Measurements from ENCODE around the gene LRRC8B. TPM values are rescaled to one million over a fixed set of nuclear protein-coding genes. Genes with fewer than 3 reads are reported as not detected.

Gene LRRC8B
- total RNA-seq, 4 donors from 2014 or later = 8.7 to 19.5 (median 9.2) TPM

DNA sequence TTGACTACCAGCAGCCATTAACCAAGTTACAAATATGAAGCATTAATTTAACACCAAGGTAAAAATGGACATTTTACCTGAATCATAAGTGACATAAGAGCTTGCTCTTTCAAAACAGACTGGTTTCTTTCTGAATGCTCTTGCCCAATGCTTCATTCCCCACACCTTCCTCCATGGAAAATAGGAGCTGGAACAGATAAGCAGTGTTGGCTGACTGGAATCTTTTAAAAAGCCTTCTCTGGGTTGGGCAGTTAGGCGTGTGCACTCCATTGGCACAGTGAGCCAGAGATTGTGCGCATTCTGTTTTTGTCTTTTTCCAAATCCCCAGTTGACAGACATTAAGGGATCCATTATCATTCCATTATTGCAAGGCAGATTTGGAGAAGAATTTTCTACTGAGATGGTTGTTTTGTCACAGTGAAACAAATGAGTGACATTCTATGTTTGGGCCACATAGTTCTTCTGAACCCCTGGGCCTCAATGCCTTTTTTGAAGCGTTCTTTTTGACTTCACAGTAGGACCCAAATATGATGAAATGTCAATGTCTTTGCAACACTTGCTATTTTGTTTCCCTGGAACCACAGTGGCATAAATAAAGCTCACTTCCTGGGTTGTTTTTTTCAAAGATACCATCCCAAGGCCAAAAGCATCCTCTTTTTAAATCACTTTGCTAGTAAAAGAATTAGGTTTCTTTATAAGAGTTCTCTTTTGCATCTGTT lies 32.3 kb downstream of the LRRC8B start:
- peak overlapping the region in 3 of 4 donors; percentile 8 to 70 (median 23) for H3K27ac ChIP-seq
- DNase-seq = no peak
- H3K4me3 ChIP-seq = no peak overlapping the region
- TF ChIP-seq, protein P1, sequence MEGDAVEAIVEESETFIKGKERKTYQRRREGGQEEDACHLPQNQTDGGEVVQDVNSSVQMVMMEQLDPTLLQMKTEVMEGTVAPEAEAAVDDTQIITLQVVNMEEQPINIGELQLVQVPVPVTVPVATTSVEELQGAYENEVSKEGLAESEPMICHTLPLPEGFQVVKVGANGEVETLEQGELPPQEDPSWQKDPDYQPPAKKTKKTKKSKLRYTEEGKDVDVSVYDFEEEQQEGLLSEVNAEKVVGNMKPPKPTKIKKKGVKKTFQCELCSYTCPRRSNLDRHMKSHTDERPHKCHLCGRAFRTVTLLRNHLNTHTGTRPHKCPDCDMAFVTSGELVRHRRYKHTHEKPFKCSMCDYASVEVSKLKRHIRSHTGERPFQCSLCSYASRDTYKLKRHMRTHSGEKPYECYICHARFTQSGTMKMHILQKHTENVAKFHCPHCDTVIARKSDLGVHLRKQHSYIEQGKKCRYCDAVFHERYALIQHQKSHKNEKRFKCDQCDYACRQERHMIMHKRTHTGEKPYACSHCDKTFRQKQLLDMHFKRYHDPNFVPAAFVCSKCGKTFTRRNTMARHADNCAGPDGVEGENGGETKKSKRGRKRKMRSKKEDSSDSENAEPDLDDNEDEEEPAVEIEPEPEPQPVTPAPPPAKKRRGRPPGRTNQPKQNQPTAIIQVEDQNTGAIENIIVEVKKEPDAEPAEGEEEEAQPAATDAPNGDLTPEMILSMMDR (IDR thresholded peaks at IDR 0.05) = no peak
- TF ChIP-seq POLR2A (IDR thresholded peaks at IDR 0.05) = no peak
- H3K27me3 ChIP-seq = no peaks in the 10 kb centered on the region
- WGBS, 2 donors = 77 to 86% methylated on average over 3 of the region's 3 CpGs
- H3K36me3 ChIP-seq = peaks cover 0 to 6% (median 0%) of the 10 kb centered on the region in 3 donors
- H3K9me3 ChIP-seq = no peaks in the 10 kb centered on the region
- H3K4me1 ChIP-seq = peaks cover 0 to 34% (median 18%) of the 10 kb centered on the region in 3 donors
- intact Hi-C loops (cut with DNase I) = no loop called here

DNA sequence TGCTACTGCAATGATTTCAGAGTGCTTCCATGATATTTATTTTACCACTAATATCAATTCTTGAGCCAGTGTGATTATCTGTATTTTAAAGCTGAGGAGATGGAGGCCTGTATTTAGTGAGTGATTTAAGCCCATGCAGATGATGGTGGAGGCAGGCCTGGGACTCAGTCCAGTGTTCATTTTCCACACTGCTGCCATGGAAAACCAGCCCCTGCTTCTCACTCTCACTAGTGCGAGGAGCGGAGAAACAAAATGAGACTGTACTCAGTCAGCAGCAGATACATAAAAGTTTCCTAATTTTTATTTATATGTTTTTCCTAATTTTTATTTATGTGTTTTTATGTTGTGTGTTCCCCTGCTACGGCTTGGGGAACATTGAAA lies 32.8 kb downstream of the LRRC8B start:
- TF ChIP-seq, protein P1 (IDR thresholded peaks at IDR 0.05) = no peak
- TF ChIP-seq POLR2A (IDR thresholded peaks at IDR 0.05) = no peak
- Histone ChIP-seq H3K9me3 (no peaks in the 10 kb centered on the region), H3K27me3 (no peaks in the 10 kb centered on the region), H3K4me3 (no peak overlapping the region), H3K36me3 (peaks cover 0 to 6% (median 0%) of the 10 kb centered on the region in 3 donors), H3K27ac (peak overlapping the region in 2 of 4 donors; percentile 11 to 17), H3K4me1 (peaks cover 0 to 28% (median 13%) of the 10 kb centered on the region in 3 donors)
- no peak for DNase-seq
- WGBS, 2 donors = 89 to 91% methylated on average over 3 of the region's 3 CpGs
- intact Hi-C loops (cut with DNase I) = no loop called here

DNA sequence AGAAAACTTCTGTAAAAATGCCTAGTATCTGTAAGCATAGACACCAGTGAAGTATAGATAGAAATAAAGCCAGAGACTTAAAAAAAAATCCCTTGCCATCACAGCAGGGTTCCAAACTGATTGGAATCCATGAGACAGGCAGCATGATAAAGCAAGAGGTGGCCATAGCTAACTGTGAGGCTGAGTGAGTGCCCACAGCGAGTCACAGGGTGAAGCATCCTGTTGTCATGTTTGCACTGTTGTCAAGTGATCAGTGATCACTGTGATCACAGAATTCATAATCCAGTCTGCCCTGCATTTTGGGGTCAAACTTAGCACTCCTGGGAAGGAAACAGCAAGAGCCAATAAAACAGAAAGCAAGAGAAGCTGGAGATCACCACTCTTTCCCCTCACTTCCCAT lies 33.3 kb downstream of the LRRC8B start:
- TF ChIP-seq, protein P1 (IDR thresholded peaks at IDR 0.05) = no peak
- TF ChIP-seq POLR2A (IDR thresholded peaks at IDR 0.05) = no peak
- H3K4me3 ChIP-seq = no peak overlapping the region
- 92 to 100% methylated on average over 1 of the region's 1 CpG for WGBS, 2 donors
- H3K36me3 ChIP-seq = peaks cover 0 to 6% (median 0%) of the 10 kb centered on the region in 3 donors
- H3K27ac ChIP-seq = peak overlapping the region in 2 of 4 donors; percentile 11
- DNase-seq = no peak
- intact Hi-C loops (cut with DNase I) = no loop called here
- peaks cover 0 to 23% (median 12%) of the 10 kb centered on the region in 3 donors for H3K4me1 ChIP-seq
- no peaks in the 10 kb centered on the region for H3K27me3 ChIP-seq
- H3K9me3 ChIP-seq = no peaks in the 10 kb centered on the region

DNA sequence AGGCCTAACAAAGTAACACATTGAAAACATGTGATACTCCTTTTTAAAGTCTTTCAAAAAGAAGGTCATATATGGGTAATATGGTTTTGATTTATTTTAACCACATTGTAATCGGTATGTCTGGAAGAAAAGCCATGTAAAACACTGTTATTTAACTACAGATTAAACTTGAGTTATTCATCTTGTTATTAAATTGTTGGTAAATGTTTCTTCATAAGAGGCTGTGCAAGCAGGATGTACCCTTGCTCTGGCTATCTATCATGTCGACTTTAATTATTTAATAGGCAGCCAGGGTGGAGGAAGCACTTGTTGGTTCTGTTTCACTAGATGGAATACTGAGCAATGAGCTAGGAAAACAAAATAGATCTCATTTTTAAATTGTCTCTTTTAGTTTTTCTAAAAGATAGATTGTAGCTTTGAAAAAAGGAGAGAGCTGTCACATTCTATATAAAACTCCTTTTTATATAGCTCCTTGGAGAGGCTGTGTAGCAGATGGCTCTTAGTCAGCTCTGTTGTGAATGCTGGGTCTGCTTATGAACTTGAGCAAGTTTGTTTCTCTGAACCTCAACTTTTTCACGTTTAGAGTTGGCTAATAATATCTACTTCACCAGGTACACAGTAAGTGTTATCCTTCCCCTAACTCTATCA lies 39.5 kb downstream of the LRRC8B start:
- intact Hi-C loops (cut with DNase I) = no loop called here
- no peaks in the 10 kb centered on the region for H3K27me3 ChIP-seq
- H3K36me3 ChIP-seq = peaks cover 0 to 1% (median 0%) of the 10 kb centered on the region in 3 donors
- no peaks in the 10 kb centered on the region for H3K9me3 ChIP-seq
- H3K4me1 ChIP-seq = peaks cover 0 to 21% (median 0%) of the 10 kb centered on the region in 3 donors
- no peak for TF ChIP-seq POLR2A (IDR thresholded peaks at IDR 0.05)
- TF ChIP-seq, protein P1 (IDR thresholded peaks at IDR 0.05) = no peak
- no peak overlapping the region for H3K27ac ChIP-seq
- no peak overlapping the region for H3K4me3 ChIP-seq
- WGBS, 2 donors = 35 to 36% methylated on average over 3 of the region's 3 CpGs
- DNase-seq = no peak

DNA sequence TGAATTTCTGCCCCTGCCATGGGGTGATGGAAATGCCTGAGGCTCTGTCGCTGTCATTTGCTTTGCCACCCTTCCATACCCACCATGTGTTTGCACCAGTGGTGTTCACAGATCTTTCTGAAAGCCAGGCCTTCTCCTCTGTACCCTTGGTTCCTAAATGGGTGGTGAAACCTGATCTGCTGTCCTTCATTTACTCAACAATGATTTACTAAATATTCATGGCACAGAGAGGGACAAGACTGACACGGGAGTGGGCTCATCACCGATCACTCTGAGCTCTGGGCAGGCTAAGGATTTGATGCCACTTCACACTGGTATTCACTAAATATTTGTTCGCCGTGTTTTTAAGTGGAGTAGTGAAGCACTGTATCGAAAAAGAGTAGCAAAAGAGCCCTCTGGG lies 40.9 kb downstream of the LRRC8B start:
- no peak for TF ChIP-seq POLR2A (IDR thresholded peaks at IDR 0.05)
- TF ChIP-seq, protein P1 (IDR thresholded peaks at IDR 0.05) = no peak
- 93 to 98% methylated on average over 6 of the region's 6 CpGs for WGBS, 2 donors
- Histone ChIP-seq H3K4me3 (no peak overlapping the region), H3K27ac (peak overlapping the region in 1 of 4 donors; percentile 72), H3K9me3 (no peaks in the 10 kb centered on the region), H3K27me3 (no peaks in the 10 kb centered on the region), H3K4me1 (peaks cover 0 to 21% (median 0%) of the 10 kb centered on the region in 3 donors), H3K36me3 (peaks cover 0 to 7% (median 0%) of the 10 kb centered on the region in 3 donors)
- intact Hi-C loops (cut with DNase I) = no loop called here
- no peak for DNase-seq
